Loucy (cell line): ENCODE data around the gene DHRS2.

Source experiments
- EZH2phosphoT487 ChIP-seq: fragments of 200-600 bp; IDR thresholded peaks from 2 replicates; pipeline ENCODE4 v1.6.1; 2018; ENCODE audit warnings: antibody characterized with exemption, mild to moderate bottlenecking, moderate library complexity, borderline replicate concordance
- TF ChIP-seq, protein P1 (sequence below): fragments of 200-600 bp; sonication (generic); conservative IDR thresholded peaks from 2 replicates; pipeline ENCODE4 v1.5.1; 2014; ENCODE audit warnings: mild to moderate bottlenecking, antibody characterized with exemption, low read length

DNA sequence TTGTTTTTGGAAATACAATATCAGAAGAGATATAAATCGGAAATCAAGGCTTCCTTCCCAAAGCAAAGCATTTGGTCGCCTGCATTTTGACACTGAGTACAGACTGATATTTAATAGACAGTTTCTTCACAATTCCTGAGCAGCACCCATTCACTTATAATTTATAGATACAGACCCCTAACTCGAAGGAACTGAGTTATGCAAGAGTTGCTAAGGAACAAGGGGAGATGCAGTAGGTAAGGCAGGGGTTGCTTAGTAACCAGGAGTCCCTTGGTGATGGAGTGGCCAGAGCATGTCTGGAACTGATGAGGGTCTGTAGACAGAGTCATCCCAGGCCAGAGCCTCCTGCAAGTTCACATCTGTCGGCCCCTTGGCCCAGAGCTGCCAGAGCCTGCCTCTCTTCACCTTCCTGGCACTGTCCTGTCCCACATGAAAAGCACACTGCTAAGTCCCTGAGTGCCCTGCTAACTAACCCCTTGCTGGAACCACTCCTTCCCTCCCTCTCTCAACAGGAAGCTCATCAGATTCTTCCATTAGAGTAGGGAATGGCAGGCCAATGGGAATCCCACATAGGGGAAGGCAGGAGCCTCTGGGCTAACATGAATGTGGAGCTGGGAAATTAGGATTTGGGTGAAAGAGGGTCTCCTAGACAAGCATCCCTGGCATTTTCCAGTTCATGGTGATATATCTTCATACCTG lies 3.6 kb upstream of the DHRS2 start:
- TF ChIP-seq, protein P1, sequence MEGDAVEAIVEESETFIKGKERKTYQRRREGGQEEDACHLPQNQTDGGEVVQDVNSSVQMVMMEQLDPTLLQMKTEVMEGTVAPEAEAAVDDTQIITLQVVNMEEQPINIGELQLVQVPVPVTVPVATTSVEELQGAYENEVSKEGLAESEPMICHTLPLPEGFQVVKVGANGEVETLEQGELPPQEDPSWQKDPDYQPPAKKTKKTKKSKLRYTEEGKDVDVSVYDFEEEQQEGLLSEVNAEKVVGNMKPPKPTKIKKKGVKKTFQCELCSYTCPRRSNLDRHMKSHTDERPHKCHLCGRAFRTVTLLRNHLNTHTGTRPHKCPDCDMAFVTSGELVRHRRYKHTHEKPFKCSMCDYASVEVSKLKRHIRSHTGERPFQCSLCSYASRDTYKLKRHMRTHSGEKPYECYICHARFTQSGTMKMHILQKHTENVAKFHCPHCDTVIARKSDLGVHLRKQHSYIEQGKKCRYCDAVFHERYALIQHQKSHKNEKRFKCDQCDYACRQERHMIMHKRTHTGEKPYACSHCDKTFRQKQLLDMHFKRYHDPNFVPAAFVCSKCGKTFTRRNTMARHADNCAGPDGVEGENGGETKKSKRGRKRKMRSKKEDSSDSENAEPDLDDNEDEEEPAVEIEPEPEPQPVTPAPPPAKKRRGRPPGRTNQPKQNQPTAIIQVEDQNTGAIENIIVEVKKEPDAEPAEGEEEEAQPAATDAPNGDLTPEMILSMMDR: no peak
- no peak for TF ChIP-seq EZH2phosphoT487
